Thyroid gland (tissue), 4 donors: ENCODE data around the gene NFATC2. TPM values are rescaled to one million over a fixed set of nuclear protein-coding genes. Genes with fewer than 3 reads are reported as not detected.
"Not testable (repeated sequence)": the region's sequence is repeated elsewhere in the genome, so short reads cannot be mapped to it uniquely, and the experiment has no call there.

Experiments used
- DNase-seq, 2 donors: peaks; one replicate each; pipeline ENCODE4 v3.0.0-alpha.2; 2019
- H3K27ac ChIP-seq, 3 donors: fragments of 200-600 bp; sonication (generic); 1 replicate in 2 of 3; 2 replicates in 1 of 3; pipeline ENCODE4 v1.5.1; 2016 to 2019; ENCODE audit warnings: mild to moderate bottlenecking in 1 of 3, moderate library complexity in 1 of 3
- H3K27me3 ChIP-seq: fragments of 200-600 bp; sonication (generic); one replicate; pipeline ENCODE4 v1.5.1; 2019
- H3K36me3 ChIP-seq, 2 donors: fragments of 200-600 bp; sonication (generic); one replicate each; pipeline ENCODE4 v1.5.1; 2016 to 2019
- H3K4me1 ChIP-seq, 2 donors: fragments of 200-600 bp; sonication (generic); one replicate each; pipeline ENCODE4 v1.5.1; 2017 to 2019
- H3K4me3 ChIP-seq, 3 donors: fragments of 200-600 bp; sonication (generic); replicated peaks in 1 of 3; 1 replicate in 2 of 3; 2 replicates in 1 of 3; pipeline ENCODE4 v1.5.1; 2016; ENCODE audit warnings: mild to moderate bottlenecking in 1 of 3
- H3K9me3 ChIP-seq: fragments of 200-600 bp; sonication (generic); one replicate; pipeline ENCODE4 v1.5.1; 2017
- POLR2A ChIP-seq, 2 donors: fragments of 450-650 bp; IDR thresholded peaks; one replicate each; pipeline ENCODE4 v1.6.1; 2017; ENCODE audit warnings: antibody characterized with exemption in 2 of 2, mild to moderate bottlenecking in 2 of 2, moderate library complexity in 1 of 2
- WGBS, 2 donors: methylation state at CpG; one replicate each; pipeline ENCODE4 v1.1.5; 2017; 5-methylcytosine and 5-hydroxymethylcytosine counted together
- intact Hi-C: fragments of 100-400 bp; cut with DNase I; formaldehyde crosslinking; loops from one replicate; pipeline ENCODE4 v1.15.1; 2023
- total RNA-seq, 4 donors: library from RNA; depleted of rRNA; stranded (reverse); fragments of >200 nt; gene quantifications; one replicate each; pipeline ENCODE4 v1.2.3, GENCODE V29; 2016
- TF ChIP-seq, protein P1 (sequence below), 6 experiments: fragments of 200-600 bp in 3 of 6; fragments of 450-650 bp in 3 of 6; sonication (generic) in 3 of 6; IDR thresholded peaks; one replicate each; pipeline ENCODE4 v1.5.1; 2016 to 2019; ENCODE audit warnings: antibody characterized with exemption in 6 of 6, mild to moderate bottlenecking in 2 of 6, inconsistent platforms in 1 of 6, moderate library complexity in 1 of 6

NFATC2 gene
- total RNA-seq, 4 donors from 2014 or later = 7.5 to 12.6 (median 8.5) TPM

- no peaks in the 10 kb centered on the region for H3K36me3 ChIP-seq
- H3K4me3 ChIP-seq = no peak overlapping the region
- no peak overlapping the region for H3K27ac ChIP-seq
- 88 to 92% methylated on average over 15 of the region's 15 CpGs for WGBS, 2 donors
- H3K9me3 ChIP-seq = no peaks in the 10 kb centered on the region
- TF ChIP-seq, protein P1, sequence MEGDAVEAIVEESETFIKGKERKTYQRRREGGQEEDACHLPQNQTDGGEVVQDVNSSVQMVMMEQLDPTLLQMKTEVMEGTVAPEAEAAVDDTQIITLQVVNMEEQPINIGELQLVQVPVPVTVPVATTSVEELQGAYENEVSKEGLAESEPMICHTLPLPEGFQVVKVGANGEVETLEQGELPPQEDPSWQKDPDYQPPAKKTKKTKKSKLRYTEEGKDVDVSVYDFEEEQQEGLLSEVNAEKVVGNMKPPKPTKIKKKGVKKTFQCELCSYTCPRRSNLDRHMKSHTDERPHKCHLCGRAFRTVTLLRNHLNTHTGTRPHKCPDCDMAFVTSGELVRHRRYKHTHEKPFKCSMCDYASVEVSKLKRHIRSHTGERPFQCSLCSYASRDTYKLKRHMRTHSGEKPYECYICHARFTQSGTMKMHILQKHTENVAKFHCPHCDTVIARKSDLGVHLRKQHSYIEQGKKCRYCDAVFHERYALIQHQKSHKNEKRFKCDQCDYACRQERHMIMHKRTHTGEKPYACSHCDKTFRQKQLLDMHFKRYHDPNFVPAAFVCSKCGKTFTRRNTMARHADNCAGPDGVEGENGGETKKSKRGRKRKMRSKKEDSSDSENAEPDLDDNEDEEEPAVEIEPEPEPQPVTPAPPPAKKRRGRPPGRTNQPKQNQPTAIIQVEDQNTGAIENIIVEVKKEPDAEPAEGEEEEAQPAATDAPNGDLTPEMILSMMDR (IDR thresholded peaks at IDR 0.05) = no peak
- no peak for TF ChIP-seq POLR2A (IDR thresholded peaks at IDR 0.05)
- intact Hi-C loops = no loop called here
- H3K4me1 ChIP-seq = no peaks in the 10 kb centered on the region
- H3K27me3 ChIP-seq = no peaks in the 10 kb centered on the region
- no peak for DNase-seq
These were observed 59.6 kb downstream of the NFATC2 start for GRCh38 chr20:51482836-51483473.

DNA sequence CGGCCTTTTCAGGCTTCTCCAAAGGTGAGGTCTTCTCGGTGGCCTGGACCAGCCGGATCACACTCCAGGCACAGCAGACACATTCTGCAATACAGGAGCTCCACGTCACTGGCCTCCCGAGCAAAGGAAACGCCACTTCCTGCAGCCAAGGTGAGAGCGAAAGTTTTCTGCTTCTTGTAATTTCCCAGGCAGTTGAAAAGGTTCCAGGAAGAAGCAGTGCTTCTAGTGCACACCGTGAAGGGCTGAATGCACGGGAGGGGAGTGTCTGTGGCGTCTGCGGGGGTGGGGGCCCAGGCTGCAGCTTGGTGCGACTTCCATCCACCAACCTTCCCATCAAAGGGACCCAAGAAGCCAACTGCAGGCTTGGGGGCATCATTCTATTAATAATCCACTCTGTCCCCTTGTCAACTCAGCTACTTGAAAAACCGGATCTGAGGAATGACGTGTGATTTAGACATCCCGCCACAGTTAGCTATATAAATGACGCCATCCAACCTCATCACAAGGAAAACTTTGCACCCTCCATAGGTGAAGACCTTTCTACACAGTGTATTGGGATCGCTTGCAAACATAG lies 61.1 kb downstream of the NFATC2 start:
- no peak overlapping the region for H3K27ac ChIP-seq
- DNase-seq = peak; percentile 30 to 41
- no peaks in the 10 kb centered on the region for H3K36me3 ChIP-seq
- H3K9me3 ChIP-seq = no peaks in the 10 kb centered on the region
- H3K4me1 ChIP-seq = no peaks in the 10 kb centered on the region
- H3K27me3 ChIP-seq = no peaks in the 10 kb centered on the region
- 50 to 51% methylated on average over 17 of the region's 17 CpGs for WGBS, 2 donors
- H3K4me3 ChIP-seq = no peak overlapping the region
- TF ChIP-seq, protein P1 (IDR thresholded peaks at IDR 0.05) = no peak
- intact Hi-C loops = no loop called here

DNA sequence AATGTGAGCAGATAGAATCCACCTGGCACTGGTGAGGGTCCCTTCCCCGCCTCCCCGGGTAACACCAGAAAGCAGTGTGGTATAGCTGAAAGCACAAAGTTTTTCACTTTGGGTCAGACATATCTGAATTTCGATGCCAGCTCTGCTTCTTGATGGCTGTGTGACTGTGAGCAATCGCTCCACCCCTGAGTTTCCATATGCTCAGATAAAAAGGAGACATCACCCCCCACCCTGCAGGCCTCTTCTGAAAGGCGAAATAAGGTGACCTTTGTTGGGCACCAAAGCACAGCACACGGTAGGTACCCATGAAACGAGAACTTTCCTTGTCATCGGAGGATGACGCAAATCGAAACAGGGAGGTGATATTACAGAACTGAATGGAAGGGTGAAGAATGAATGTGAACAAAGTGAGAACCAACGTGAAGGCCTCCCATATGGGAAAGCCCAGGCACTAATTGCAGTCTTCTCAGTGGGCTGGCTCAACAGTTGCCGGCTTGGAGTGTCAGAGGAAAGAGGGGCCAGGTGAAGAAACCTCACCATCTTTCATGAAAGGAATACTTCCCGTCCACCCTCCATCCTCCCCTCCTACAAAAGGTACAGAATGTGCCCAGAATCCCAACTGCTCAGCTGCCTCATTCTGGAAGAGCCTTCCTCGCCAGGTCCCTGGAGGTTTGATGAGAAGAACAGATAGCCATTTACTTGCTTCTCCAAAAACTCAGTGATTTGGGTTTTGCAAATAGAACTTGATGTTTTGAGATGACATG lies 61.8 kb downstream of the NFATC2 start:
- TF ChIP-seq POLR2A (IDR thresholded peaks at IDR 0.05) = no peak
- TF ChIP-seq, protein P1 (IDR thresholded peaks at IDR 0.05) = no peak
- H3K4me1 ChIP-seq = no peaks in the 10 kb centered on the region
- no peaks in the 10 kb centered on the region for H3K36me3 ChIP-seq
- intact Hi-C loops = no loop called here
- DNase-seq = no peak
- WGBS, 2 donors = 88 to 96% methylated on average over 14 of the region's 14 CpGs
- no peaks in the 10 kb centered on the region for H3K27me3 ChIP-seq
- no peaks in the 10 kb centered on the region for H3K9me3 ChIP-seq
- no peak overlapping the region for H3K27ac ChIP-seq
- no peak overlapping the region for H3K4me3 ChIP-seq

DNA sequence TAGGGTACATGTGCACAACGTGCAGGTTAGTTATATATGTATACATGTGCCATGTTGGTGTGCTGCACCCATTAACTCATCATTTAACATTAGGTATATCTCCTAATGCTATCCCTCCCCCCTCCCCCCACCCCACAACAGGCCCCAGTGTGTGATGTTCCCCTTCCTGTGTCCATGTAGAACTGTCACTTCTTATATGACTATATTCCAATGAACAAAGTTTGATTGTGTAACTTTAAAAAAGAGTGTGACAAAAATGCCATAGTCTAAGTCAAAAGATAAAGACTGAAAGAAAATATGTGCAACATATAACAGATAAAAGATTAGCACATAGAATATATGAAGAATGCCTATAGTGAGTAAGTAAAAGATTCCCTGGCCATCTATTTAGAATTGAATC lies 66.4 kb downstream of the NFATC2 start:
- 92 to 97% methylated on average over 1 of the region's 1 CpG for WGBS, 2 donors
- DNase-seq, H3K36me3 ChIP-seq, H3K4me1 ChIP-seq, intact Hi-C loops, H3K27ac ChIP-seq, H3K27me3 ChIP-seq, H3K9me3 ChIP-seq, H3K4me3 ChIP-seq: not testable (repeated sequence)

DNA sequence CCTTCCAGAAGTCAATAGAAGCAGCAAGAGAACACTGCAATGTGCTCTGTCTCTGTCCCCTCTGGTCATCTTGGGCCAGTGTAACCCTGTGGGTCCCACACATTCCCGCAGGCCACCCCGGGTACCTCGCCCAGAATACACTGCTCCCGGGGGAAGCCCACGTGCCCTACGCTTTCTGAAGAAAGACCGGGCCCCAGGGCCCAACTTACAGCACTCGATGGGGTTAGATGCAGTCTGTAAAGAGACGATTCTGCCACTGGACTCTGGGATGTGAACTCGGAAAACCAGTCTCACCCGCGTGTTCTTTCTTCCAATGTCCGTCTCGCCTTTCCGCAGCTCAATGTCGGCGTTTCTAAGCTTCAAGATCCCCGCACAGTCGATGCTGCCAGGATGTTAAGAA lies 68.7 kb downstream of the NFATC2 start:
- DNase-seq = no peak
- WGBS, 2 donors = 96 to 97% methylated on average over 16 to 19 of the region's 19 CpGs
- TF ChIP-seq POLR2A (IDR thresholded peaks at IDR 0.05) = no peak
- TF ChIP-seq, protein P1 (IDR thresholded peaks at IDR 0.05) = no peak
- Histone ChIP-seq H3K9me3 (no peaks in the 10 kb centered on the region), H3K4me1 (peaks cover 5 to 19% of the 10 kb centered on the region in 2 donors), H3K27me3 (no peaks in the 10 kb centered on the region), H3K4me3 (no peak overlapping the region), H3K27ac (no peak overlapping the region), H3K36me3 (no peaks in the 10 kb centered on the region)
- intact Hi-C loops = no loop called here
